CD14-positive monocyte (primary cell): Measurements from ENCODE around the gene PAK4. TPM values are rescaled to one million over a fixed set of nuclear protein-coding genes. Genes with fewer than 3 reads are reported as not detected.
A peak's percentile ranks its signal among the peaks of the same experiment; 100 is the strongest.

Experiments used
- DNase-seq, 3 donors: peaks; one replicate each; pipeline ENCODE4 v3.0.0-alpha.2; 2011 to 2022
- H2AFZ ChIP-seq: 2 replicates; pipeline ENCODE4 v1.6.0; 2012; ENCODE audit warnings: mild to moderate bottlenecking, low read depth, low read length, inconsistent platforms; ENCODE audit not compliant: insufficient read depth, poor library complexity, severe bottlenecking
- H3K27ac ChIP-seq, 2 donors: 1 replicate in 1 of 2; 2 replicates in 1 of 2; pipeline ENCODE4 v1.5.1; 2012 to 2013; ENCODE audit warnings: low read length in 2 of 2, control low read depth in 1 of 2, inconsistent platforms in 1 of 2, low read depth in 1 of 2, mild to moderate bottlenecking in 1 of 2
- H3K27me3 ChIP-seq, 2 donors: one replicate each; pipeline versions ENCODE4 v1.6.0 to v1.6.1; 2011 to 2013; ENCODE audit warnings: low read length in 2 of 2; ENCODE audit not compliant: control insufficient read depth in 2 of 2, insufficient read depth in 2 of 2
- H3K36me3 ChIP-seq, 2 donors: replicated peaks in 1 of 2; 1 replicate in 1 of 2; 2 replicates in 1 of 2; pipeline versions ENCODE4 v1.5.1 to v1.6.1; 2012 to 2013; ENCODE audit warnings: low read length in 2 of 2, control low read depth in 1 of 2, inconsistent platforms in 1 of 2, mild to moderate bottlenecking in 1 of 2; ENCODE audit not compliant: insufficient read depth in 2 of 2, control insufficient read depth in 1 of 2
- H3K4me1 ChIP-seq, 2 donors: 1 replicate in 1 of 2; 2 replicates in 1 of 2; pipeline versions ENCODE4 v1.5.1 to v1.6.1; 2012 to 2013; ENCODE audit warnings: low read length in 2 of 2, control low read depth in 1 of 2, inconsistent platforms in 1 of 2, mild to moderate bottlenecking in 1 of 2, moderate library complexity in 1 of 2; ENCODE audit not compliant: insufficient read depth in 2 of 2, control insufficient read depth in 1 of 2
- H3K4me2 ChIP-seq: replicated peaks from 2 replicates; pipeline ENCODE3; 2012; ENCODE audit warnings: low read length, moderate library complexity, mild to moderate bottlenecking; ENCODE audit not compliant: poor library complexity, severe bottlenecking; ENCODE audit errors: extremely low read depth
- H3K4me3 ChIP-seq, 3 experiments: fragments of 200-600 bp in 1 of 3; sonication (generic) in 1 of 3; replicated peaks in 1 of 3; 1 replicate in 2 of 3; 2 replicates in 1 of 3; pipeline ENCODE4 v1.5.1; 2011 to 2013; ENCODE audit warnings: low read length in 3 of 3, mild to moderate bottlenecking in 3 of 3, control low read depth in 2 of 3, low read depth in 2 of 3, inconsistent platforms in 1 of 3, moderate library complexity in 1 of 3
- H3K79me2 ChIP-seq: 2 replicates; pipeline ENCODE4 v1.6.0; 2012; ENCODE audit warnings: mild to moderate bottlenecking, control low read depth, inconsistent platforms, low read length, moderate library complexity; ENCODE audit not compliant: insufficient read depth
- H3K9ac ChIP-seq: 2 replicates; pipeline ENCODE4 v1.6.0; 2017; ENCODE audit warnings: low read length, mild to moderate bottlenecking; ENCODE audit not compliant: insufficient read depth, poor library complexity, severe bottlenecking
- H3K9me3 ChIP-seq, 2 donors: replicated peaks in 1 of 2; 1 replicate in 1 of 2; 2 replicates in 1 of 2; pipeline versions ENCODE4 v1.5.1 to v1.6.1; 2012 to 2013; ENCODE audit warnings: low read length in 2 of 2, control low read depth in 1 of 2; ENCODE audit not compliant: control insufficient read depth in 1 of 2, insufficient read depth in 1 of 2
- H4K20me1 ChIP-seq: 2 replicates; pipeline ENCODE4 v1.6.0; 2012; ENCODE audit warnings: mild to moderate bottlenecking, low read length, control low read depth, moderate library complexity; ENCODE audit not compliant: insufficient read depth
- H3K27ac Mint-ChIP-seq, 7 donors: one replicate each; pipeline ENCODE4 v1.8.0; 2020; ENCODE audit warnings: mild to moderate bottlenecking in 7 of 7, mixed read lengths in 7 of 7, moderate library complexity in 6 of 7, inconsistent platforms in 2 of 7
- H3K27me3 Mint-ChIP-seq, 3 donors: one replicate each; pipeline ENCODE4 v1.8.0; 2021 to 2022; ENCODE audit warnings: low read depth in 3 of 3, mild to moderate bottlenecking in 3 of 3, mixed read lengths in 3 of 3, moderate library complexity in 3 of 3, inconsistent platforms in 1 of 3
- H3K36me3 Mint-ChIP-seq, 2 donors: one replicate each; pipeline ENCODE4 v1.8.0; 2020; ENCODE audit warnings: mixed read lengths in 2 of 2, inconsistent platforms in 1 of 2, mild to moderate bottlenecking in 1 of 2
- H3K4me1 Mint-ChIP-seq: one replicate; pipeline ENCODE4 v1.8.0; 2020; ENCODE audit warnings: mild to moderate bottlenecking, mixed read lengths
- H3K4me3 Mint-ChIP-seq, 2 donors: one replicate each; pipeline ENCODE4 v1.8.0; 2020; ENCODE audit warnings: mild to moderate bottlenecking in 2 of 2, mixed read lengths in 2 of 2, moderate library complexity in 1 of 2
- H3K9me3 Mint-ChIP-seq, 7 donors: one replicate each; pipeline ENCODE4 v1.8.0; 2020 to 2022; ENCODE audit warnings: mixed read lengths in 7 of 7, mild to moderate bottlenecking in 6 of 7, moderate library complexity in 6 of 7, inconsistent platforms in 2 of 7
- WGBS: methylation state at CpG from one replicate; pipeline ENCODE4 v1.1.5; 2013; ENCODE audit warnings: missing lambda C conversion rate; ENCODE audit not compliant: insufficient coverage; 5-methylcytosine and 5-hydroxymethylcytosine counted together
- intact Hi-C, 2 donors: fragments of 100-400 bp; cut with micrococcal nuclease; formaldehyde crosslinking; loops; one replicate each; pipeline versions ENCODE4 v1.15.0 to v1.15.1; 2023
- polyA plus RNA-seq, 3 donors: library from polyadenylated mRNA; depleted of rRNA in 1 of 3; unstranded in 2 of 3; stranded (reverse) in 1 of 3; fragments of 300-500 nt in 2 of 3; fragments of >200 nt in 1 of 3; fragmentation: Illumina TruSeq in 2 of 3; gene quantifications; 1 replicate in 2 of 3; 2 replicates in 1 of 3; pipeline ENCODE4 v1.2.3, GENCODE V29; 2012 to 2021
- TF ChIP-seq, protein P1 (sequence below): fragments of 200-600 bp; IDR thresholded peaks from one replicate; pipeline ENCODE4 v1.8.0; 2022; ENCODE audit warnings: antibody characterized with exemption, mild to moderate bottlenecking

The PAK4 gene
- polyA plus RNA-seq, 3 donors = 1.3 to 11.3 (median 1.5) TPM

- peaks cover 44% of the 10 kb centered on the region for H3K79me2 ChIP-seq
- no peak for DNase-seq
- intact Hi-C loops = no loop called here
- H3K4me3 ChIP-seq = no peak overlapping the region
- H3K27me3 Mint-ChIP-seq = peaks cover 0 to 1% (median 0%) of the 10 kb centered on the region in 3 donors
- no peak overlapping the region for H3K27ac ChIP-seq
- no peaks in the 10 kb centered on the region for H3K9me3 ChIP-seq
- H3K4me2 ChIP-seq = no peak overlapping the region
- H3K27ac Mint-ChIP-seq = no peak overlapping the region
- WGBS = no CpG with 5 or more reads among the region's 5 CpGs
- H3K4me3 Mint-ChIP-seq = no peak overlapping the region
- peaks cover 4 to 5% of the 10 kb centered on the region in 2 donors for H3K36me3 Mint-ChIP-seq
- H3K27me3 ChIP-seq = no peaks in the 10 kb centered on the region
- no peaks in the 10 kb centered on the region for H3K9me3 Mint-ChIP-seq
- TF ChIP-seq, protein P1, sequence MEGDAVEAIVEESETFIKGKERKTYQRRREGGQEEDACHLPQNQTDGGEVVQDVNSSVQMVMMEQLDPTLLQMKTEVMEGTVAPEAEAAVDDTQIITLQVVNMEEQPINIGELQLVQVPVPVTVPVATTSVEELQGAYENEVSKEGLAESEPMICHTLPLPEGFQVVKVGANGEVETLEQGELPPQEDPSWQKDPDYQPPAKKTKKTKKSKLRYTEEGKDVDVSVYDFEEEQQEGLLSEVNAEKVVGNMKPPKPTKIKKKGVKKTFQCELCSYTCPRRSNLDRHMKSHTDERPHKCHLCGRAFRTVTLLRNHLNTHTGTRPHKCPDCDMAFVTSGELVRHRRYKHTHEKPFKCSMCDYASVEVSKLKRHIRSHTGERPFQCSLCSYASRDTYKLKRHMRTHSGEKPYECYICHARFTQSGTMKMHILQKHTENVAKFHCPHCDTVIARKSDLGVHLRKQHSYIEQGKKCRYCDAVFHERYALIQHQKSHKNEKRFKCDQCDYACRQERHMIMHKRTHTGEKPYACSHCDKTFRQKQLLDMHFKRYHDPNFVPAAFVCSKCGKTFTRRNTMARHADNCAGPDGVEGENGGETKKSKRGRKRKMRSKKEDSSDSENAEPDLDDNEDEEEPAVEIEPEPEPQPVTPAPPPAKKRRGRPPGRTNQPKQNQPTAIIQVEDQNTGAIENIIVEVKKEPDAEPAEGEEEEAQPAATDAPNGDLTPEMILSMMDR = no peak
- H3K4me1 ChIP-seq = peaks cover 23 to 24% of the 10 kb centered on the region in 2 donors
- H3K9ac ChIP-seq = no peak overlapping the region
- no peaks in the 10 kb centered on the region for H3K36me3 ChIP-seq
- peaks cover 39% of the 10 kb centered on the region for H3K4me1 Mint-ChIP-seq
- H4K20me1 ChIP-seq = peaks cover 69% of the 10 kb centered on the region
- no peak overlapping the region for H2AFZ ChIP-seq
These were observed 15.0 kb downstream of the PAK4 start for GRCh38 chr19:39140594-39140993.

DNA sequence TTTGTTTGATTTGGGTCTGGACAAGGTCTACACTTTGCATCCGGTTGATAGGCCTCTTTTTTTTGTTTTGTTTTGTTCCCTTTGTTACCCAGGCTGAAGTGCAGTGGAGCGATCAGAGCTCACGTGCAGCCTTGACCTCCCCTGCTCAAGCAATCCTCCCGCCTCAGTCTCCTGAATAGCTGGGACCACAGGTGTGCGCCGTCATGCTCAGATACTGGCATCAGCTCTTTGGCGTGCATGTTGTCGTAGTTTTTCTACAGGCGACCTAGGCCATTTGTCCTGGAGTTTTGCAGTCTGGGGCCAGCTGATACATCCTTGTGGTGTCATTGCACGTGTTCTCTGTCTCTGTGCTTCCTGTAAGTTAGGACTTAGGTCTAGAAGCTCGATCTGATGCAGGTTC is 16.3 kb downstream of the PAK4 start:
- H3K27ac Mint-ChIP-seq = peak overlapping the region in 1 of 7 donors; percentile 36
- Histone ChIP-seq H4K20me1 (peaks cover 72% of the 10 kb centered on the region), H3K9me3 (no peaks in the 10 kb centered on the region), H3K27me3 (no peaks in the 10 kb centered on the region), H3K79me2 (peaks cover 41% of the 10 kb centered on the region), H2AFZ (no peak overlapping the region), H3K9ac (no peak overlapping the region), H3K4me3 (no peak overlapping the region), H3K36me3 (no peaks in the 10 kb centered on the region), H3K27ac (no peak overlapping the region), H3K4me2 (no peak overlapping the region), H3K4me1 (peaks cover 23 to 24% of the 10 kb centered on the region in 2 donors)
- no peaks in the 10 kb centered on the region for H3K9me3 Mint-ChIP-seq
- H3K36me3 Mint-ChIP-seq = peaks cover 3 to 6% of the 10 kb centered on the region in 2 donors
- intact Hi-C loops = no loop called here
- TF ChIP-seq, protein P1 = no peak
- H3K4me3 Mint-ChIP-seq = no peak overlapping the region
- peaks cover 35% of the 10 kb centered on the region for H3K4me1 Mint-ChIP-seq
- H3K27me3 Mint-ChIP-seq = peaks cover 0 to 1% (median 0%) of the 10 kb centered on the region in 3 donors
- no peak for DNase-seq
- WGBS = 37% methylated on average over 5 of the region's 11 CpGs
